AG09309 (cell line): ENCODE measurements around the gene NEK7.

ENCODE experiments used
- DNase-seq: peaks from one replicate; pipeline ENCODE4 v3.0.0-alpha.2; 2010; ENCODE audit warnings: low read depth
- H3K4me3 ChIP-seq: 2 replicates; pipeline ENCODE4 v1.5.1; 2011; ENCODE audit warnings: mild to moderate bottlenecking, low read depth, low read length, moderate library complexity; ENCODE audit not compliant: control insufficient read depth
- CTCF ChIP-seq: IDR thresholded peaks from 2 replicates; pipeline ENCODE4 v1.5.1; 2011; ENCODE audit warnings: mild to moderate bottlenecking, low read depth, low read length, inconsistent platforms; ENCODE audit not compliant: insufficient read depth, control insufficient read depth; ENCODE audit errors: missing control alignments

NEK7 gene

GRCh38 chr1:198357937-198358336 lies 201.1 kb downstream of the NEK7 start:
- no peak for TF ChIP-seq CTCF
- no peak for DNase-seq
- no peak overlapping the region for H3K4me3 ChIP-seq

GRCh38 chr1:198359024-198359653 lies 202.3 kb downstream of the NEK7 start:
- TF ChIP-seq CTCF: peak; percentile 27
- DNase-seq: no peak
- H3K4me3 ChIP-seq: no peak overlapping the region

- DNase-seq: no peak
- no peak overlapping the region for H3K4me3 ChIP-seq
- TF ChIP-seq CTCF: no peak
Measured at GRCh38 chr1:198360208-198360729, 203.5 kb downstream of the NEK7 start.

GRCh38 chr1:198361237-198361767 lies 204.5 kb downstream of the NEK7 start:
- TF ChIP-seq CTCF: no peak
- no peak overlapping the region for H3K4me3 ChIP-seq
- no peak for DNase-seq

GRCh38 chr1:198363625-198364151 lies 206.9 kb downstream of the NEK7 start:
- DNase-seq: no peak

GRCh38 chr1:198364471-198364870 lies 207.7 kb downstream of the NEK7 start:
- no peak for TF ChIP-seq CTCF
- H3K4me3 ChIP-seq: no peak overlapping the region
- DNase-seq: no peak

More at GRCh38 chr1:198363625-198364151, 206.9 kb downstream of the NEK7 start:
- H3K4me3 ChIP-seq: no peak overlapping the region
- no peak for TF ChIP-seq CTCF

GRCh38 chr1:198367296-198367695 lies 210.5 kb downstream of the NEK7 start:
- no peak overlapping the region for H3K4me3 ChIP-seq
- no peak for DNase-seq
- no peak for TF ChIP-seq CTCF
